Smooth muscle cell (in vitro differentiated cells): Measurements from ENCODE around the gene ACSL3. TPM values are rescaled to one million over a fixed set of nuclear protein-coding genes. Genes with fewer than 3 reads are reported as not detected.
A peak's percentile ranks its signal among the peaks of the same experiment; 100 is the strongest.
"Not testable (repeated sequence)": the region's sequence is repeated elsewhere in the genome, so short reads cannot be mapped to it uniquely, and the experiment has no call there.

Experiments used
- DNase-seq: peaks from one replicate; lab custom pipeline; 2025; ENCODE audit not compliant: unreplicated experiment; lab: John Stamatoyannopoulos, UW
- H2AFZ ChIP-seq: fragments of 200-600 bp; sonication (generic); 2 replicates; pipeline ENCODE4 v1.6.0; 2016; ENCODE audit warnings: antibody characterized with exemption, low read depth, mild to moderate bottlenecking
- H3F3A ChIP-seq: fragments of 200-600 bp; sonication (generic); 2 replicates; pipeline ENCODE4 v1.6.0; 2017; ENCODE audit warnings: antibody characterized with exemption, low read depth
- H3K27ac ChIP-seq: fragments of 200-600 bp; sonication (generic); 2 replicates; pipeline ENCODE4 v1.5.1; 2016; ENCODE audit warnings: low read depth, mild to moderate bottlenecking
- H3K27me3 ChIP-seq: fragments of 200-600 bp; sonication (generic); 2 replicates; pipeline ENCODE4 v1.6.1; 2016; ENCODE audit warnings: low read depth, mild to moderate bottlenecking
- H3K36me3 ChIP-seq: fragments of 200-600 bp; sonication (generic); 2 replicates; pipeline ENCODE4 v1.5.1; 2016; ENCODE audit warnings: low read depth
- H3K4me1 ChIP-seq: fragments of 200-600 bp; sonication (generic); 2 replicates; pipeline ENCODE4 v1.5.1; 2016; ENCODE audit warnings: low read depth
- H3K4me2 ChIP-seq: fragments of 200-600 bp; sonication (generic); 2 replicates; pipeline ENCODE4 v1.6.0; 2016; ENCODE audit warnings: mild to moderate bottlenecking
- H3K4me3 ChIP-seq: fragments of 200-600 bp; sonication (generic); 2 replicates; pipeline ENCODE4 v1.5.1; 2016; ENCODE audit warnings: mild to moderate bottlenecking
- H3K79me2 ChIP-seq: fragments of 200-600 bp; sonication (generic); 2 replicates; pipeline ENCODE4 v1.6.0; 2016; ENCODE audit warnings: low read depth, mild to moderate bottlenecking
- H3K9ac ChIP-seq: fragments of 200-600 bp; sonication (generic); 2 replicates; pipeline ENCODE4 v1.6.0; 2016; ENCODE audit warnings: low read depth
- H3K9me3 ChIP-seq: fragments of 200-600 bp; sonication (generic); replicated peaks from 2 replicates; pipeline ENCODE4 v1.5.1; 2016; ENCODE audit warnings: low read depth
- H4K20me1 ChIP-seq: fragments of 200-600 bp; sonication (generic); 2 replicates; pipeline ENCODE4 v1.6.0; 2016; ENCODE audit warnings: low read depth
- CTCF ChIP-seq: fragments of 200-600 bp; sonication (generic); IDR thresholded peaks from 2 replicates; pipeline ENCODE4 v1.5.1; 2017; ENCODE audit warnings: borderline replicate concordance, mild to moderate bottlenecking, antibody characterized with exemption; ENCODE audit not compliant: insufficient read depth, poor library complexity, severe bottlenecking
- WGBS: methylation state at CpG from one replicate; pipeline ENCODE4 v1.1.7; 2016; ENCODE audit warnings: low lambda C conversion rate; 5-methylcytosine and 5-hydroxymethylcytosine counted together
- polyA plus RNA-seq: library from polyadenylated mRNA; unstranded; fragments of >200 nt; fragmentation: Nextera tagmentation; extraction: Ambion mirVana; gene quantifications from 2 replicates; pipeline ENCODE4 v1.2.1, GENCODE V29; 2016
- total RNA-seq: library from RNA; depleted of rRNA; stranded (reverse); fragments of >200 nt; gene quantifications from 2 replicates; pipeline ENCODE4 v1.2.3, GENCODE V29; 2014

Gene ACSL3
- total and polyA plus RNA-seq, 2 experiments from 2014 or later = 111 to 183 TPM

GRCh38 chr2:222865301-222865700, 4.5 kb downstream of the ACSL3 start:
- no peak overlapping the region for H2AFZ ChIP-seq
- H3K27ac ChIP-seq = no peak overlapping the region
- DNase-seq = no peak
- H3K4me1 ChIP-seq = peaks cover 39% of the 10 kb centered on the region
- 92% methylated on average over 2 of the region's 2 CpGs for WGBS
- TF ChIP-seq CTCF = no peak
- no peaks in the 10 kb centered on the region for H3K36me3 ChIP-seq
- peaks cover 96% of the 10 kb centered on the region for H3K79me2 ChIP-seq
- peaks cover 15% of the 10 kb centered on the region for H3F3A ChIP-seq
- peaks cover 94% of the 10 kb centered on the region for H4K20me1 ChIP-seq
- no peak overlapping the region for H3K4me3 ChIP-seq
- no peaks in the 10 kb centered on the region for H3K27me3 ChIP-seq
- no peaks in the 10 kb centered on the region for H3K9me3 ChIP-seq
- no peak overlapping the region for H3K9ac ChIP-seq
- H3K4me2 ChIP-seq = peak overlapping the region; percentile 94

GRCh38 chr2:222866358-222866960, 5.6 kb downstream of the ACSL3 start:
- Histone ChIP-seq H3K4me2 (no peak overlapping the region), H2AFZ (no peak overlapping the region), H3F3A (peaks cover 15% of the 10 kb centered on the region), H3K27ac (no peak overlapping the region), H3K36me3 (no peaks in the 10 kb centered on the region), H3K4me1 (peaks cover 37% of the 10 kb centered on the region), H3K9ac (no peak overlapping the region), H3K4me3 (no peak overlapping the region), H3K27me3 (no peaks in the 10 kb centered on the region), H3K79me2 (peaks cover 100% of the 10 kb centered on the region), H3K9me3 (no peaks in the 10 kb centered on the region), H4K20me1 (peaks cover 100% of the 10 kb centered on the region)
- TF ChIP-seq CTCF = no peak
- 79% methylated on average over 13 of the region's 13 CpGs for WGBS
- no peak for DNase-seq

GRCh38 chr2:222868560-222869251, 7.9 kb downstream of the ACSL3 start:
- not testable (repeated sequence) for DNase-seq, H3K36me3 ChIP-seq, H3K9ac ChIP-seq, H3K27me3 ChIP-seq, H3F3A ChIP-seq, H3K27ac ChIP-seq, H3K4me3 ChIP-seq, H3K4me2 ChIP-seq, H3K9me3 ChIP-seq, H2AFZ ChIP-seq
- Histone ChIP-seq H4K20me1 (peaks cover 100% of the 10 kb centered on the region), H3K79me2 (peaks cover 100% of the 10 kb centered on the region), H3K4me1 (peaks cover 23% of the 10 kb centered on the region)
- 97% methylated on average over 8 of the region's 8 CpGs for WGBS

- no peak overlapping the region for H3K4me2 ChIP-seq
- peaks cover 100% of the 10 kb centered on the region for H3K79me2 ChIP-seq
- H3F3A ChIP-seq = no peaks in the 10 kb centered on the region
- H3K4me1 ChIP-seq = peaks cover 18% of the 10 kb centered on the region
- TF ChIP-seq CTCF = no peak
- no peak overlapping the region for H3K4me3 ChIP-seq
- H3K9me3 ChIP-seq = no peaks in the 10 kb centered on the region
- H3K27ac ChIP-seq = no peak overlapping the region
- peaks cover 100% of the 10 kb centered on the region for H4K20me1 ChIP-seq
- H3K27me3 ChIP-seq = no peaks in the 10 kb centered on the region
- no peak overlapping the region for H2AFZ ChIP-seq
- H3K36me3 ChIP-seq = no peaks in the 10 kb centered on the region
- no peak overlapping the region for H3K9ac ChIP-seq
- DNase-seq = no peak
Observed at GRCh38 chr2:222869252-222869560, 8.4 kb downstream of the ACSL3 start.
